Spleen (tissue), 11 donors: ENCODE measurements around the gene DNAL4. TPM values are rescaled to one million over a fixed set of nuclear protein-coding genes. Genes with fewer than 3 reads are reported as not detected.
A peak's percentile ranks its signal among the peaks of the same experiment; 100 is the strongest.

Source experiments
- DNase-seq: peaks from one replicate; pipeline ENCODE4 v3.0.0-alpha.2; 2020
- H3K27ac ChIP-seq, 8 donors: fragments of 200-600 bp; sonication (generic) in 7 of 8; 1 replicate in 4 of 8; 2 replicates in 4 of 8; pipeline versions ENCODE4 v1.5.0 to v1.8.0; 2016 to 2021; ENCODE audit warnings: inconsistent platforms in 4 of 8, mild to moderate bottlenecking in 4 of 8, moderate library complexity in 1 of 8
- H3K27me3 ChIP-seq, 7 donors: fragments of 200-600 bp; sonication (generic) in 6 of 7; replicated peaks in 1 of 7; 1 replicate in 4 of 7; 2 replicates in 3 of 7; pipeline versions ENCODE4 v1.5.0 to v1.8.0; 2016 to 2021; ENCODE audit warnings: inconsistent platforms in 3 of 7, mild to moderate bottlenecking in 1 of 7
- H3K36me3 ChIP-seq, 6 donors: fragments of 200-600 bp; sonication (generic) in 5 of 6; 1 replicate in 4 of 6; 2 replicates in 2 of 6; pipeline versions ENCODE4 v1.5.0 to v1.8.0; 2016 to 2021; ENCODE audit warnings: inconsistent platforms in 2 of 6
- H3K4me1 ChIP-seq, 6 donors: fragments of 200-600 bp; sonication (generic) in 5 of 6; 1 replicate in 3 of 6; 2 replicates in 3 of 6; pipeline versions ENCODE4 v1.5.0 to v1.8.0; 2016 to 2021; ENCODE audit warnings: inconsistent platforms in 3 of 6
- H3K4me3 ChIP-seq, 8 donors: fragments of 200-600 bp; sonication (generic) in 7 of 8; 1 replicate in 4 of 8; 2 replicates in 4 of 8; pipeline versions ENCODE4 v1.5.0 to v1.8.0; 2016 to 2021; ENCODE audit warnings: inconsistent platforms in 4 of 8, mild to moderate bottlenecking in 4 of 8, moderate library complexity in 2 of 8
- H3K9me3 ChIP-seq, 8 donors: fragments of 200-600 bp; sonication (generic) in 7 of 8; 1 replicate in 4 of 8; 2 replicates in 4 of 8; pipeline versions ENCODE4 v1.5.0 to v1.8.0; 2016 to 2021; ENCODE audit warnings: inconsistent platforms in 4 of 8
- POLR2A ChIP-seq, 3 donors: fragments of 450-650 bp; IDR thresholded peaks; one replicate each; pipeline ENCODE4 v1.5.1; 2017; ENCODE audit warnings: antibody characterized with exemption in 3 of 3, mild to moderate bottlenecking in 1 of 3
- POLR2AphosphoS5 ChIP-seq, 3 donors: sonication (generic); formaldehyde crosslinking; IDR thresholded peaks; one replicate each; pipeline ENCODE4 v1.5.1; 2017; ENCODE audit warnings: antibody characterized with exemption in 3 of 3
- WGBS, 5 donors: extraction: QIAGEN DNeasy Blood & Tissue Kit in 3 of 5; methylation state at CpG; one replicate each; pipeline versions ENCODE4 v1.1.5 to v1.1.7; 2013 to 2018; 5-methylcytosine and 5-hydroxymethylcytosine counted together
- intact Hi-C: fragments of 100-400 bp; cut with DNase I; formaldehyde crosslinking; loops from one replicate; pipeline ENCODE4 v1.15.0; 2023; ENCODE audit warnings: low total_unique reads
- polyA plus RNA-seq, 3 donors: library from polyadenylated mRNA; stranded (reverse); fragments of 200-250 nt; gene quantifications; one replicate each; pipeline ENCODE4 v1.2.1, GENCODE V29; 2013
- total RNA-seq, 7 donors: library from RNA; depleted of rRNA in 3 of 7; stranded (reverse); fragments of >200 nt in 3 of 7; fragmentation: NEBNext Ultra II Directional in 4 of 7; extraction: Animal tissue kit (Norgen Biotek cat#: 25700) in 4 of 7; gene quantifications; one replicate each; pipeline versions ENCODE4 v1.1.0 to v1.2.1, GENCODE V29; 2016 to 2021
- TF ChIP-seq, protein P1 (sequence below), 11 experiments: fragments of 200-600 bp in 7 of 11; fragments of 450-650 bp in 4 of 11; sonication (generic) in 4 of 11; IDR thresholded peaks in 8 of 11; conservative IDR thresholded peaks in 3 of 11; 1 replicate in 7 of 11; 2 replicates in 4 of 11; pipeline versions ENCODE4 v1.4.0 to v1.8.0; 2016 to 2021; ENCODE audit warnings: antibody characterized with exemption in 11 of 11, inconsistent platforms in 4 of 11, mild to moderate bottlenecking in 1 of 11
- donor health status: healthy with polysubstance abuse.
- donor health status: DM: no; HTN: no; CAD: no; lungs with moderate emphysema.
- donor health status: DM: no; HTN: no; CAD: no.
- donor health status: Bipolar disorder and iron deficiency.
- donor health status: healthy.
- donor health status: DM: no; HTN: no; CAD: no.
- donor health status: DM: yes; HTN: yes; CAD: no.

Gene DNAL4
- total and polyA plus RNA-seq, 10 donors: 8.6 to 17.6 (median 12.5) TPM

DNA sequence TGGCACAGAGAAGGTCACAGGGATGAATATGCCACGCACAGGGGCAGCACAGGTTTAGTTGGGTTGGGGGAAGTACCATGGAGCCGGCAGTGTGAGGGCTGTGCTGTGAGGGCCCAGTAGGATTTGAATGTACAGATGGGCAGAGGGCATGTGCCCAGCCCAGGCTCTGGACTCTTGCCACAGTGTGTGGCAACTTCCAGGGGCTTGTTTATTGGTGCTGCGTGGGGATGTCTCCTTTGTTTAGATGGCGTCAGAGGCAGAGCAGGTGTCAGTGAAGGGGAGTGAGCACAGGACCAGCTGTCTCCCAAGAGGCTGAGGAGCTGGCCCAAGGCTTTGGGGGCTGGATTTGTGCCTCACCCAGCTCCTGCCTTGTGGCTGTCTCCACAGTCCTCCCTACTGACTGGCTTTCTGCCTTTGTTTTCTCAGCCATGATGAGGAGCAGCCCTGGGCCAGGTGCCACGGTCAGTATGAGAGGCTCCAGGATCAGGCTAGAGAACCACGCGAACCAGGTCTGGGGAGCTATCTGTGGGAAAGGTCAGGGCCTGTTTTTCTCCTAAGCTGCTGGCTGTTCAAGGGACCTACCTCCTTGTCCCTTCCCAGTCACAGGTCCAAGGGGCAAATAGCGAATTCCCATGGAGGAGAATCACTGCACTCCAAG is 60.1 kb downstream of the DNAL4 start:
- peak; percentile 77 for DNase-seq
- Histone ChIP-seq H3K4me3 (no peak overlapping the region), H3K27ac (peak overlapping the region in 4 of 8 donors; percentile 13 to 58 (median 47)), H3K27me3 (no peaks in the 10 kb centered on the region), H3K36me3 (peaks cover 4 to 100% (median 89%) of the 10 kb centered on the region in 6 donors), H3K9me3 (no peaks in the 10 kb centered on the region), H3K4me1 (peaks cover 5 to 82% (median 31%) of the 10 kb centered on the region in 6 donors)
- WGBS, 5 donors: 71 to 84% (median 78%) methylated on average over 4 to 8 of the region's 8 CpGs
- TF ChIP-seq POLR2A (IDR thresholded peaks at IDR 0.05) (no peak), POLR2AphosphoS5 (IDR thresholded peaks at IDR 0.05) (peak; percentile 4 to 33 (median 28))
- TF ChIP-seq, protein P1, sequence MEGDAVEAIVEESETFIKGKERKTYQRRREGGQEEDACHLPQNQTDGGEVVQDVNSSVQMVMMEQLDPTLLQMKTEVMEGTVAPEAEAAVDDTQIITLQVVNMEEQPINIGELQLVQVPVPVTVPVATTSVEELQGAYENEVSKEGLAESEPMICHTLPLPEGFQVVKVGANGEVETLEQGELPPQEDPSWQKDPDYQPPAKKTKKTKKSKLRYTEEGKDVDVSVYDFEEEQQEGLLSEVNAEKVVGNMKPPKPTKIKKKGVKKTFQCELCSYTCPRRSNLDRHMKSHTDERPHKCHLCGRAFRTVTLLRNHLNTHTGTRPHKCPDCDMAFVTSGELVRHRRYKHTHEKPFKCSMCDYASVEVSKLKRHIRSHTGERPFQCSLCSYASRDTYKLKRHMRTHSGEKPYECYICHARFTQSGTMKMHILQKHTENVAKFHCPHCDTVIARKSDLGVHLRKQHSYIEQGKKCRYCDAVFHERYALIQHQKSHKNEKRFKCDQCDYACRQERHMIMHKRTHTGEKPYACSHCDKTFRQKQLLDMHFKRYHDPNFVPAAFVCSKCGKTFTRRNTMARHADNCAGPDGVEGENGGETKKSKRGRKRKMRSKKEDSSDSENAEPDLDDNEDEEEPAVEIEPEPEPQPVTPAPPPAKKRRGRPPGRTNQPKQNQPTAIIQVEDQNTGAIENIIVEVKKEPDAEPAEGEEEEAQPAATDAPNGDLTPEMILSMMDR (IDR thresholded peaks at IDR 0.05 in 8 of 11, conservative IDR thresholded peaks at IDR 0.05 in 3 of 11): no peak
- intact Hi-C loops: no loop called here

DNA sequence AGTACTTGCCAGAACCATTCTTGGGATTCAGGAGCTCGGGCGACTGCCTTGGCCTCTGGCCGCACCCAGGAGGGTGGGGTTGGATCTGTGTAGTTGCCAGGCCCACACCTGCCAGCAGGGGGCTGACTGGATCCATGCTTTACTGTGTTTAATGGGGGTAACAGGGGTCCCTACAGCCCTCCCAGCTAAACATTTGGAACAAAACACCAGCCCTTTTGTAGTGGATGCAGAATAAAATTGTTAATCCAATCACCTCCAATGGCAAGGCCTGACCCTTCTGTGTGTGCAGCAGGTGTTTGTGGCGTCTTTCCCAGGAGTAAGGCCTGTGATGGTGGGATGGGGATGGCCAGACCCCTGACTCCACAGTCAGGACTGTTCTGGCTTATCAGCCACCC is 60.6 kb downstream of the DNAL4 start:
- Histone ChIP-seq H3K9me3 (no peaks in the 10 kb centered on the region), H3K4me3 (no peak overlapping the region), H3K27ac (peak overlapping the region in 6 of 8 donors; percentile 13 to 58 (median 42)), H3K27me3 (no peaks in the 10 kb centered on the region), H3K36me3 (peaks cover 0 to 100% (median 89%) of the 10 kb centered on the region in 6 donors), H3K4me1 (peaks cover 5 to 82% (median 31%) of the 10 kb centered on the region in 6 donors)
- peak; percentile 84 for DNase-seq
- WGBS, 5 donors: 34 to 43% (median 39%) methylated on average over 4 of the region's 4 CpGs
- intact Hi-C loops: no loop called here
- TF ChIP-seq, protein P1 (IDR thresholded peaks at IDR 0.05 in 8 of 11, conservative IDR thresholded peaks at IDR 0.05 in 3 of 11): peak; percentile 35 to 90 (median 74)
- TF ChIP-seq POLR2AphosphoS5 (IDR thresholded peaks at IDR 0.05) (peak; percentile 46 to 71 (median 55)), POLR2A (IDR thresholded peaks at IDR 0.05) (no peak)

GRCh38 chr22:38732251-38732815 is 61.6 kb downstream of the DNAL4 start:
- H3K9me3 ChIP-seq: no peaks in the 10 kb centered on the region
- WGBS, 5 donors: 86 to 94% (median 89%) methylated on average over 11 to 13 of the region's 13 CpGs
- TF ChIP-seq, protein P1 (IDR thresholded peaks at IDR 0.05 in 8 of 11, conservative IDR thresholded peaks at IDR 0.05 in 3 of 11): no peak
- TF ChIP-seq POLR2AphosphoS5 (IDR thresholded peaks at IDR 0.05) (peak; percentile 58 to 89 (median 60)), POLR2A (IDR thresholded peaks at IDR 0.05) (no peak)
- no peaks in the 10 kb centered on the region for H3K27me3 ChIP-seq
- intact Hi-C loops: no loop called here
- H3K4me3 ChIP-seq: no peak overlapping the region
- H3K4me1 ChIP-seq: peaks cover 5 to 79% (median 30%) of the 10 kb centered on the region in 6 donors
- peak overlapping the region in 3 of 8 donors; percentile 26 to 58 (median 56) for H3K27ac ChIP-seq
- peaks cover 0 to 100% (median 89%) of the 10 kb centered on the region in 6 donors for H3K36me3 ChIP-seq
- peak; percentile 76 for DNase-seq

GRCh38 chr22:38731703-38732161 is 62.2 kb downstream of the DNAL4 start:
- no peak overlapping the region for H3K4me3 ChIP-seq
- H3K27ac ChIP-seq: peak overlapping the region in 3 of 8 donors; percentile 26 to 58 (median 56)
- WGBS, 5 donors: 87 to 94% (median 91%) methylated on average over 5 to 6 of the region's 6 CpGs
- H3K9me3 ChIP-seq: no peaks in the 10 kb centered on the region
- H3K4me1 ChIP-seq: peaks cover 5 to 73% (median 30%) of the 10 kb centered on the region in 6 donors
- intact Hi-C loops: no loop called here
- no peaks in the 10 kb centered on the region for H3K27me3 ChIP-seq
- peak; percentile 67 for DNase-seq
- TF ChIP-seq POLR2AphosphoS5 (IDR thresholded peaks at IDR 0.05) (peak in 2 of 3 donors; percentile 3 to 11), POLR2A (IDR thresholded peaks at IDR 0.05) (no peak)
- TF ChIP-seq, protein P1 (IDR thresholded peaks at IDR 0.05 in 8 of 11, conservative IDR thresholded peaks at IDR 0.05 in 3 of 11): no peak
- H3K36me3 ChIP-seq: peaks cover 0 to 100% (median 89%) of the 10 kb centered on the region in 6 donors
